Measurements from ENCODE around the gene TLK1. TPM values are rescaled to one million over a fixed set of nuclear protein-coding genes. Genes with fewer than 3 reads are reported as not detected.

TLK1 gene
- polyA plus RNA-seq, 3 donors = 44.8 to 51.3 (median 46.2) TPM

DNA sequence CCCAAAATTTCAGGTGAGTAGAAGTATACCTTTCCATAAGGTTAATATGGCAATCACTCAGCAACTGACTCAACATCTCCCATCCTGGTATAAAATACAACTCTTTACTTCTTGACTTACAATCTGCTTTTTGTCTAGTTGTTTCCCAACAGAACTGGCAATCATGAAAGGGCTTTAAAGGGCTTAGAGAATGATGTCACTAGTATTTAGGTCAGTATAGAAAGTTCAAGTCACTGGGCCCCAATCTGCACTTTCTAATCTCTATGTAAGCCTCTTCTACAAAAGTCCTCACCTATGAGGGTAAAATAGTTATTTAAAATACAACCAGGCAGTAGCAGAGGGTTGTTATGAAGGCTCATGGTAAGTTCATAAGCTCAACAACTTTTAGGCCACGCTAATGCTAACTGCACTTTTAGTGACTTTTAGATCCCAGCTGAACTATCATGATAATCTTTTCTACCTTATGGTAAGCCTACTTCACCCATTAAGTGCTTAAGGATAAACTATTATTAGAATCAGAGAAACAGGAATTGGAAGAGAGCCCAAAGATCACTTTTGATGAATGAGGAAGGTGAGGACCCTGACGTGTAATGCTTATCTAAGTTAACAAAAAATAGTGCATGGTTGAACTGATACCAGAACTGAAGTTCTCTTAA lies 152.0 kb downstream of the TLK1 start:
- DNase-seq = no peak

DNA sequence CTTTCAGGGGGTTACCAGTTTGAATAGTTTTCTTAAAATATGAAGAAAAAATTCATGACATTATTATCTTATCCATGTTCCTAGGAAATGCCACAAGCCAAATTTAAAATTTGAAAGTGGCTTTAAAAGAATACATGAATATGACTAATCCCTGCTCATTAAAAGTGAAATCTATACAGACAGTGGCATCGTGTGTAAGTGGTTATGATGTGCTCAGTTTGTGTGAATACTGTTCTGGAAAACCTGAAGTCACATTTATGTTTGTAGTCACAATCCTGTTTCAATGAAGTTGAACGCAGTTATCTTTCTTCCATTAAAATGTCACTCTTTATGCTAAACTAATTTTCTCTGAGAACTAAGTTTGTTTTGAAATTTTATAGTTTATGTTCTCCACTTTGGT lies 155.9 kb downstream of the TLK1 start:
- DNase-seq = no peak

DNA sequence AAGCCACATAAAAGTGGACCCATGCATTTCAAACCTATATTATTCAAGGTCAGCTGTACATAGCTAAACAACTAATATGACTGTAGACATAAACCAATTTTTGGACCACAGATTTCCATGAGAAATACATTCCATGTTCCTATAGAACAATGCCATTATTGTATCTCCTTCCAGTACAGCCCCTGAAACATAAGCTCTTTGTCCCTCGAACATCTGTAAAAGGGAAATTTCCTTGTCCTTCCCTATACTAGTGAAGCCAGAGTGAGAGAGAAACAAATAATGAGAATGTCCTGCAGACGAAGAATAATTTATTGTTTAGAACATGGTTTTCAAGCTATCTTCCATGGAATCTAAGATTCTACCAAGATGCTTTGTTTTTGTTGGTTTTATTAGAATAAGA lies 156.3 kb downstream of the TLK1 start:
- no peak for DNase-seq

DNA sequence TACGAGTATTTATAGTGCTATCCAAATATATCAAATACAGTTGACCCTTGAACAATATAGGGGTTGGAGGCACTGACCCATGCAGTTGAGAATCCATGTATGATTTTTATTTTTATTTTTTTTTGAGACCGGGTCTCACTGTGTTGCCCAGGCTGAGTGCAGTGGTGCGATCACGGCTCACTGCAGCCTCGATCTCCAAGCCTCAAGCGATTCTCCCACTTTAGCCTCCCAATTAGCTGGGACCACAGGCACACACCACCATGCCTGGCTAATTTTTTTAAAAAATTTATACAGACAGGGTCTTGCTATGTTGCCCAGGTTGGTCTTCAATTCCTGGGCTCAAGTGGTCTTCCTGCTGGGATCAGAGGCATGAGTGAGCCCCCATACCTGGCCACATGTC lies 161.0 kb downstream of the TLK1 start:
- no peak for DNase-seq

DNA sequence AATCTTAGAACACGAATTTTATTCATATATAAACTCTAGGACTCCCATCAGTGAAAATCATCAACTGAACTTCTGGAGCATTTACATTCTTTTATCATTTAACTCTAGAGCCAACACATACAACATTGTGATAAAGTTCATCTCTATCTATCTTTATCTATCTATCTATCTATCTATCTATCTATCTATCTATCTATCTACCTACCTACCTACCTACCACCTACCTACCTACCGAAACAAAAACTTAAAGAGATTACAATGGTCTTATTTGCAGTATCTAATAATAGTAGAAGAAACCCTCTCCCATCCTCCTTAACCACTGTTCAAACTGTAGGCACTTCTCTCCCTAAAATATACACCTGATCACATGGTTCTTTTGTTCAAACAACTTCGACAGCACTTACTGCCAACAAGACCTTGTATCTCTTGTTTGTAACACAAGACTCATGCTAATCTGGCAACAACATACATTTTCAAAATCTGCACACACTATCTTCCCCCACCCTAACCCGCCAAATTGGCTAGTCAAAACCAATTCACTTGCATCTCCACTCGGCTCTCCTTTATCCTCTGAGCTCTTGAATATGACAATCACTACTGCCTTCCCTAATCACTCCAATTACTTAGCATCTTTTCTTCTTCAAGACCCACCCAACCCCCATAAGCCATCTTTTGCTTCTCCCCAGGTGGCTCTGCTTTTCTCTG lies 162.6 kb downstream of the TLK1 start:
- no peak for DNase-seq

DNA sequence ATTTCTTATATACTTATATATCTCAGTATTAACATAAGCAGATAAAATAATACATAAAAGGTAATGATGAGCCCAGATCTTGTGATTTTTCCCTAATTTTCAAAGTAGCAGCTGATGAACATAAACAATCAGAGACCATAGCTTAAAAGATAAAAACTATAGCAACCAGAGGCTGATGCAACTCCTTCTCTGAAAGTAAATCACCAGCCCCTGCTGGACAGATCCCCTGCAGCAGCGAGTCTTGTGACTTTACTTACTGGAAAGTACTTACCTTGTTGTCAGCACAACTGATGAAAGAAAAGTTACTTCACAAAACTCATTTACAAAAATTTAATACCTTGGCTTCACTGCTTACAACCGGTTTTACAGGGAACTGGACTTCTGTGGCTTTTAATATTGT lies 164.4 kb downstream of the TLK1 start:
- no peak for DNase-seq

DNA sequence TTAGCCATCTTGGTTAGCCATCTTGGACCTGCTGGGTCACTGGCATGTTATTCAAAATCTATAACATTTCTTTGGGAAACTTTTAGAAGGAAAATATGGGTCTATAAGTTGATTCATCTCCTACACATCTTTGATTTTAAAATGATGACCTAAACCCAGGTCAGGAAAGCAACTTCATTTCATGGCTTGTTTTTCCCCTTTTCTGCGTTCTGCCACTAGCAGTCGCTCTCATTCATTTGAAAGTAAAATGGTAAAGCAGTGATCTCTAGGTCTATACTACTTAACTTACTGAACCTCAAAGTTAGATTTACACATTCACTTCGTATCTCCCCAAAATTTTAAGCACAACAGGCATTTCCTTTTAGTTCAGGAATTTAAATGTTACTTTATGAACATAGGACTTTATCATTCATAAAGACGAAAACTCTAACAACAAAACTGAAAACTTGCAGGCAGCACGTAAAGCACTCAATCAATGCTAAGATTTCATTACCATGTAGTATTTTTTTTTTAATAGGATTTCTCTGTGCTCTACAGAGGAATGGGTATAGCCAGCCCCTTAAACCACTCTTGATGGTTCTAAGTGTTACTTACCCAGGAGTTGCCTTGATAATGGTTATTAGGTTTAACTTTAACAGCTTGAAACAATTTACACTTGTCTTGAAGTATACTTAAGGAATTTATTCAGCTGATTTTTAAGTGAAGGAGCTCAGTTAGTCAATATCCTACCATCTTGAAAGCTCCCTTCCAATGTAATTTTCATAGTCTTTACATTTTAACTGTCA lies 169.1 kb downstream of the TLK1 start:
- no peak for DNase-seq

DNA sequence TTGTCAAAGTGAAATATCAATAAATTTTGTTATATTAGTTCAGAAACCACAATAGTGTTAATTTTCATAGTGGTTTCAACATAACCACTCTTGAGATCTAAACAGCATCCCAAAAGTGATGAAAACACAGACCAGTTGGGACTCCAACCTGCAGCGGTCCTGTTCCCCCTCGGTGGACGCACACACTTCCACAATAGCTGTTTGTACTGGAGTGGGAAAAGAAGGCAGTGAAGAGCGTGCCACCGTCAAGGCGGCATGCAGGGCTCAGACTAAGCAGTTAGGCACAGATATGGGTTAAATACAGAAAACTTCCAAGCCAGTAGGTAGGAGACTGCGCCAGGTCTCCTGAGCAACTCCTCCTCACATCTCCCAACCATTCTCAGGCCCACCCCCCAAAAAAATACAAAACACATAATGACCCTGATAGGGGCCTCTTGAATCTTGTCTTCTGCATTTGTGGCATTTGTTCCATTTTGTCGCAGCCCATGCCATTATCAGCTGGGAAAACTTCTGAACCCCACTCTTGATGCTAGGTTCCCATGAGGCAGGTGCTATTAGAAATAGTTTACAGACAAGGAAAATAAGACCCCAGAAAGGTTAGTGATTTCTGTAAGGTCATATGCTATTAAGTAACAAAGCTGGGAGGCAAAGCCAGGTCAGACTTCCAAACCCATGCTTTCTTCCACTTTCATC lies 174.0 kb downstream of the TLK1 start:
- no peak for DNase-seq

DNA sequence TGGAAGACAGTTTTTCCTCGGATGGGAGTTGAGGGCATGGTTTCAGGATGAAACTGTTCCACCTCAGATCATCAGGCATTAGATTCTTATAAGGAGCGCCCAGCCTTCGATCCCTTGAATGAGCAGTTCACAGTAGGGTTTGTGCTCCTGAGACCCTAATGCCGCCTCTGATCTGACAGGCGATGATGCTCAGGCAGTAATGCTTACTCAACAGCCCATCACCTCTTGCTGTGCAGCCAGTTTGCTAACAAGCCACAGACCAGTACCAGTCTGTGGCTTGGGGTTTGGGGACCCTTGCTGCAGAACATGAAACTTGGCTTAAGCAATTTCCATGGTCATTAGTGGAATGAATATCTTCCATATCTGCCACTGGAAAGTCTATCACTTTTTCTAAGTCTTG lies 175.3 kb downstream of the TLK1 start:
- no peak for DNase-seq

DNA sequence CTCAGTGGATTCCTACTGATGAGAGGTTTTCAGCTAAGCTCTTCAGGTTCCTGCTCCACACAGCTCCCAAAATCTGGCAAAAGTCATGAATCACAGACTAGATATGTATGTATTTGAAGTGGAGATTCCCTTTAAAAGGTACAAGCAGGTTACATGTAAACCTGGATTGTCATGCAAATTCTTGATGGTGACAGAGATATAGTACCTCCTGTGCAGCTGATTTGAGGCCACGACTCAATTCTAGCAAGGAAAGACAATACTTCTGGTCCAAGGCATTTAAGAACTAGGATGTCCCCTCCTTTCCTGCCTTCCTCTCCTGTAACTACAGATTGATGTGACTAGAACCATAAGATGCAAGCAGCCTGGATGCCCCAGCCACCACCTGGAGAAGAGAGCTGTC lies 176.6 kb downstream of the TLK1 start:
- DNase-seq = no peak

DNA sequence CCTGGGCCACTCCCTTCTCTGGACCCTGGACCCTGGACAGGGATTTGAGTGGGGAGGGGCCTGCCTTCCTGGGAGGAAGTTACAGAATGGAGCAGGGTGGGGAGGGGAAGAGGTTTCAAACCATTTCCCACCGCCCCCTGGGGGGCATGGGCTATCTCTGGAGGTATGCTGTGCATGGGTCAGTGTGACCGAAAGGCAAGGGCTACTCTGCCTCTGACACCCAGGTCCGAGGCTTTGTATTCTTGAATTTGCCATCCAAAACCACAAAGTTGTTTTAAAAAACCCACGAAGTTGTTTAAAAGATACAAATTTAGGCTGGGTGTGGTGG lies 184.8 kb downstream of the TLK1 start:
- DNase-seq = no peak

DNA sequence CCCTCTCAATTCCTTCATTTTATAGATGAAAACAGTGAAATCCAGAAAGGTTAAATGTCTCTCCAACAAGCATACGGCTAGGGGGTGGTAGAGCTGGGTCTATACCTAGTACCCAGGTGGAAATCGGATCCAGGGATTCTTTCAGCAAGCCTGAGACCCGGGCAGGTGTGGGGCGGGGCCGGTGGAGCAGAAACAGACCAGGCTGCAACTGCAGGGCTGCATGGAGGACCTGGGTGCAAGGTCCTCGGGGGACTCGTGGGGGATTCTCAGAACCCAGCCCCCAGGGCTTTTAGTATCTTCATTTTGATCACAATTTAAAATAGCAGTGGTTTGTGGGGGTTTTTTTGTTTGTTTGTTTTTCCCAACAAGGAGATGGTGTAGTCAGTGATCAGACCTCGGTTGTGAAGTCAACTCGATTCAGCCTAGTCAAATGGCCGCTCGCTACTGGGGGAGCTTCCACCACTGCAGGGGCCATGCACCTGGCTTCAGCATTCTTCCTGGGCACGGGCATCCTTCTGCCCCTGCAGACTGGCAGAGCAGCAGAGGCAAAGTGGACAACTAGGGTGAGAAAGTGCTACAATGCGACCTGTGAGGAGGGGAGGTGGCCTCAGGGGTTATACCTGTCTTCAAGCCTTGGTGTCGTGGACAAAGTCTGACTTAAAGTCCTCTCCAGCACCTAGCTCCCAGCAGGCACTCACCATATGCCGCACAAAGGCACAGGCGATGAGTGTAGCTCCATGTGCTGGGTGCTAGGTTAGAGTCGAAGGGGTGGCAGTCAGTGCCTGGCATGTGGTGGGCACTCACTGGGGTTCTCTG lies 185.4 kb downstream of the TLK1 start:
- no peak for DNase-seq

DNA sequence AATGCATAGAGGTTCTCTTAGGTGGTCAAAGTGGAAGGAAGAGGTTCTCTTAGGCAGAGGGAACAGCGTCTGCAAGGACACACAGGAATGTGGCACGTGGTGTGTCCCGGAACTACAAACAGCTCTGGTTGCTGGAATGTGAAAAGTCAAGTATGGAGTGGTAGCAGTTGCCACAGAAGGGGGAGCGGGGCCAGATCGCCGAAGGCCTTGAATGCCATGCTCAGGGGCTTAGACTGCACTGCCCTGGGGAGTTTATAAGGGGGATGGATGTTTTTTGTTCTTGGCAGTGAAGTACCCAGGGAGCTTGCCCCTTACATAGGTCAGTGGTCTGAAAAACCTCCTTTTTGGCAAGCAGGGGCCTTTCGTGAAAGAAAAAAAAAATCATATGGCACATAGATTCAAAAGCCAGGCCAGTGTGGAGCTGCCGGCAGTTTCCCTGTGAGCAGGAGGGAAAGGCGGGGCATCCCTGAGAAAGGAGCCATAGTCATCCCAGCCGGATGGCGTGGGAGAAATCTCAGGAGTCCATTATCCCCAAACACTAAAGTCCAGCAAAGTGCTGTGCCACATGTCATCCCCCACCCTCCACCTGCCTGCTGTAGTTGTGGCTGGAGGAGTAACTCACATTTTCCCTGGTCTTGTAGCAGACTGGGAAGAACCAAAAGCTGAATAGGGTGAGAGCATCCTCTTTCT lies 186.2 kb downstream of the TLK1 start:
- no peak for DNase-seq

DNA sequence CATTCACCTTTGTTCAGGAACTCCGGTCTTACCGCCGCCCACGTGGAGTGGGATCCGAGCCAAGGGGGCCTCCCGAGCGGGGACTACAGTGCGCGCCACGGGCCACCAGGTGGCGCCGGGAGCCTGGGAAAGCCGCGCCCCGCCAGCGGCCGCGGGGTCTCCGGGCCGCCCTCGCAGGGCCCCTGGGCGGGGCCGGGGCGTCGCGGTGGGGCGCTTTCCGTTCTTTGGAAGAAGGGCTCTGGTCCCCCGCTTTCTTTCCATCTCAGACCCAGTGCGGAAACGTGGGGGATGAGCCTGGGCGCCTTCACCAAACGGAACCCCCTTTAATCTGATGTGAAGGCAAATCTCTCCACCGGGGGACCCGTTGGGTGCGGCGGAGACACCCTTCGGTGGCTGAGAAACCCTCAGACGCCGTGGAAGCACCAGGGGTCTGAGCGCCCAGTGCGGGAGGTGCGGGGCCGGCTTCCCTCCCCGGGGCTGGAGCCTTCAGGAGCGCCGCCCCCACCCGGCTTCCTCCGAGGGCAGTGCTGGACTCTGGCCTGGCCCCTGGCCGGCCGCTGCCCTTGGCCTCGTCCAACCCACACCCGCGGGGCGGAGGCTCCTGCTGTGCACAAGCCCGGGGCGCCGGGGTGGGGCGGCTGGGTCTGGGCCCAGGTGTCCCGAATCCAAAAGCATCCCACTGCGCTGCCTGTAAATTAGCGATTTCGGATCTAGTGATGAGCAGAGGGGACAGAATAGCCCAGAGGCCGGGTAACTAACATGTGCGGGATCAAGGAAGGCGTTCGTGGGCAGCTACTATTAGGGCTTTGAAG lies 187.0 kb downstream of the TLK1 start:
- DNase-seq = peak; percentile 85

DNA sequence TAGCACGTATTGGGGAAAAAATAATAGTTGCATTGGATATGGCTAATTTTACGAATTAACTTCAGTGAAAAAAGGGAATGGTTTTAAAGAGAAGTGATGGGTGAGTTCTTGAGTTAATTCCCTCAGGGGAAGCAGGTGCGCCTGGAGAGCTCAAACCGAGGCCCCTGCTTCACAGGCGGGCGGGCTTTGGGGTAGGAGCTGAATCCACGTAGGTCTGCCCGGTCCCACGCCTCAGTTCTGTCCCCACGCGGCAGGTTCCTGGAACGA lies 187.5 kb downstream of the TLK1 start:
- no peak for DNase-seq

DNA sequence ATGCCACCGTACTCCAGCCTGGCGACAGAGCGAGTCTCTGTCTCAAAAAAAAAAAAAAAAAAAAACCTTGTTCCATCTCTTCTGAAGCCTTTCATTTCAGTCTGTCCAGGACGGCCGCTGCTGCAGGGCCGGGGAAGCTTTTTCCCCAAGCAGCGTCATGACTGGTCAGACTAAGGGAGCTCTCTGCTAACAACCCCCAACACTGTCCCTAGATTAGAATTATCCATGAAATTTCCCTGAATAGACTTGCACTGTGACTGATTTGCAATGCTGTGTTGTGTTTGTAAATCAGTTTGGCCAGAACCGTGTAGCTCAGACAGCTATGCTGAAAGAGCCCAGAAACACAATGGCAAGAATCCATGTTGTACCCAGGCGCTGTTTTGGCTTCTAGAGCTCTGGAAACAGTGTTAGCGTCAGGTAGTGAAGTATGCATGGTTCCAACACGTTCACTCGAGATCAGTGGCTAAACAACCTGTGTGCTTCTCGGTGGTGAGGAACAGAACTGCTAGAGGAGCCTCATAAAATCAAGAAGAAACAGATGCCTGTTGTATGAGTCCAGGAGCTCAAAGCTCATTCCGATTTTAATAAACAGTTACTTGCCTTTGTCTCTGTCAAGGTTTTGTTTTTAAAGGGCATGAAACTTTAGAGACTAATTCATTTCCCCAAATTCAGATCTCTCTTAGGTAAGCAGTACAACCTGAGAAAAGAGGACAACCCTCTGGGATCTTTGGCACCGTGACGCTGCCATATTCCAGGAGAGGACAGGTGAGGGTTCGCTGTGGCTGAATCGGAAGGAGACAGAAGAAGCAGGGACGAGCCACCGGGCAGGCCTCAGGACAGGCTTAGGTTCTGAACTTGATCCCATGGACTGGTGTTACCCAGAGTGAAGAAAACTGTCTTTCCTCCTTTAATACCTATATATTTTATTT lies 188.1 kb downstream of the TLK1 start:
- no peak for DNase-seq

DNA sequence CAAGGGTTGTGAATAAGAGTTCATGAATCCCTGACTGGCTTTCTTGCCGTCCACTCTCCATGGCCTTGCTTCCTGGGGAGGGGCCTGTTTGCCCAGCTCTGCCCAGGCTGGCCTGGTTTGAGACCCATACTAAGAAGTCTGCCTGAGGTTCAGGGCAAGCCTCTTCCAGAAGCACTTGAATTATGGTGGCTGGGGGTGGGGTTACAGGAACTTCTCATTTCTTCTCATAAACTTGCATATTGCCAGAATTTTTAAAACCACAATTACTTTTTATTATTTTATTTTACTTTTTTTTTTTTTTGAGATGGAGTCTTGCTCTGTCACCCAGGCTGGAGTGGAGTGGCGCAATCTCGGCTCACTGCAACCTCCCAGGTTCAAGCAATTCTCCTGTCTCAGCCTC lies 189.6 kb downstream of the TLK1 start:
- no peak for DNase-seq

DNA sequence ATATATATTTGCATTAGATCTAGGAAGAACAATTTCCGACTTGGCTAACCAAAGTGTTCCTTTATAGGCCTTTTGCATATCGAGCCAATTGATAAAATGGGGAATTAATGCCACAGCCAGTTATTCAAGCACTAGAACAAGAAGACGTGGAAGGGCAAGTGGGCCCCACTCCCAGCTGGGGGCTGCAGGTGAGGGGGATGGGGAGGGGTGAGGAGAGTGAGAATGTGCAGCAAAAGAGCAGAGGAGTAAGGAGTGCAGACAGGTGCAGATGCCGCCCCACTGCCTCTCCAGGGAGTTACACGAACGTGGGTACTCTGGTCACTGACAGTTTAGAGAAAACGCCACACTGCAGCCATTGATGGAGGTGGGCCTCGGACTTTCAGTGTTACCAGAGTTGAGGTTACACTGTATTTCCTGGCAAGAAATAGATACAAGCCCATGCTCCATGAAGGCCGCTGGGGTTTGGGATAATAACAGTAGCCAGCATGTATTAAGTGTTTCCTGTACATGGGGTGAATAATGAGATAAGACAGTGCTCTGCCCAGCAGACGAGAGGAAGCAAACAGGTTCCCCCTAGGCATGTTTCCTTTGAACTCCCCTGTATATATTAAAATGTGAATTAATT lies 190.7 kb downstream of the TLK1 start:
- no peak for DNase-seq

DNA sequence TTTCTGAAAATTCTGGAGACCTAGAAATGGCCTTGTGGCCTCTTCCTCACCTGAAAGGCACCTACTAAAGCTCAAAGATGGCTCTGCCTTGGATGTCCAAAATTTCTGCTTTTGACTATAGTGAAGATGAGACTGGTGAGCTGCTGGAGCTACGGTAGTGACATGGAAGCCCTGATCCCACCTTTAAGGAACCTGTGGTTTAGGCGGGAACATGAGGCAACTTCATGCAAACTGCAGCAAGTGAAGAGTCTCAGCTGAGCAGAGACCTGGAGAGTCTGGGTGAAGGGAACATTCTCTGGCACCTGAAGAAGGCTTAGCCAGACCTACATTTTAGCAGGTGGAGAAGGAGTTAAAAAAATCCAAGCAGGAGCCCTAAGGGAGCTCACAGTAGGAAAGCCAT lies 191.7 kb downstream of the TLK1 start:
- DNase-seq = no peak
